ENCODE results near the gene ADRA2C.

Gene ADRA2C

DNA sequence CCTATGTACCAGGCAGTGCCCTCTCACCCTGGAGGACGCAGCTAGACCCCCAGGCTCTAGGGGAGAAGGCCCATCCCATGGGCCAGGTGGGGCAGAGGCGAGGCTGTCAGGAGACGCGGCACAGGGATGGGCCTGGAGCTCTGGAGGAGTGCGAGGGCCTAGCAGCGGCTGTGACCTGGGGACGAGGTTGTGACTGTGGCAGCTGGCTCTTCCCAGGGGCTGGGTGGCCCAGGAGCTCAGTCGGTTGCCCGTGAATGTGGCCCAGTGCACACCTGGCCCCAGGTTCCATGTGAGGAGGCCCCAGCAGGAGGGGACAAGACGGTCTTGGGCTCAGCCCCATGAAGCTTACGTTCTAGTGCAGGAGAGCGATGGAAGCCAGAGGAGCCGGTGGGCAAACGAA is 31.0 kb upstream of the ADRA2C start:
- DNase-seq = no peak

DNA sequence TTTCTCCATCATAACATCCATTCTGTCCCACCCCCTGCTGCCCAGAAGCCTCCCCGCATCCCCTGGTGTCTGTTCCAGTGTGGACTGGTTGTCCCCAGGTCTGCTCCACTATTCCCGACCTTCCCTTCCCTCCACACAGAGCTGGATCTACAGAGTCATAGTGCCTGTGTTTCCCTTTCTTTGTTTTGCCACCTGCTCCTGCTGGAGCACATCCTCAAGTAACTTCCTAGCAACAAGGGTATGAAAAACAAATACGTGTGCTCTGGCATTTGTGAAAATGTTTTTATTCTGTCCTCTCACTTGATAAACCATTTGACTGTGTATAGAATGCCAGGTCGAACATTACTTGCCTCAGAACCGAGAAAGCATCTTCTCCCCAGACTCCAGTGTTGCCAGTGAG is 29.9 kb upstream of the ADRA2C start:
- no peak for DNase-seq

DNA sequence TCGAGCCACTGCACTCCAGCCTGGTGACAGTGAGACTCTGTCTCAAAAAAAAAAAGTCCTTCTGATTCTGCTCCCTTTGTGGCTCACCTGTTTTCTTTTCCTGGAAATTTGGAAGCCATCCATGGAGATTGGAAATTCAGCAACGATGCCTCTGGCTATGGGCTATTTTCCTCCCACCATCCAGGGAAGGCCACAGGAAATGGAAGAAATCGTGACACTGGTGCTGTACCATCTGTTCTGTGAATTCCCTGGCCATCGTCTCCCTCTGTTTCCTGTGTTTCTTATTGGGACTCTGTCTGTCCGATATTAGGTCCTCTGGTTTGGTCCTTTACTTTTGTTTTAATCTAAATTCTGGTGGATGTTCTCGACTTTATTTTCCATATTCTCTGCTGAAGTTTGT is 29.4 kb upstream of the ADRA2C start:
- no peak for DNase-seq

DNA sequence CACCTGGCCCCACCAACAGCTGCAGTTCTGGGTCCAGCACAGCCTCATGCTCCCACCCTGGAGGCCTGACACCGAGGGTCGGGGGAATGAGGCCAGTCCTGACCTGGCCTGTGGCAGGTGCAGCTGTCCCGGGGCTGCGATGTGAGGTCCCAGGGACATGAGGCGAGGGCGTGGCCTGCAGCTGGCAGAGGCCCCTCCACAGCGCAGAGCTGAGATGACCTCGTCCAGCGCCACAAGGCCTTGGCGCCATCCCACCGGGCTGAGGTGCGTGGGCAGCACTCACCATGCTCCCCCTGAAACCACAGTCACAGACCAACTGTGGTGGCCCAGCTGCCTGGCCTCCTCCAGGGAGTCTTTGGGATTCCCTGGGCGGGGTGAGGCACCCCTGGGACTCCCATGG is 26.6 kb upstream of the ADRA2C start:
- no peak for DNase-seq

DNA sequence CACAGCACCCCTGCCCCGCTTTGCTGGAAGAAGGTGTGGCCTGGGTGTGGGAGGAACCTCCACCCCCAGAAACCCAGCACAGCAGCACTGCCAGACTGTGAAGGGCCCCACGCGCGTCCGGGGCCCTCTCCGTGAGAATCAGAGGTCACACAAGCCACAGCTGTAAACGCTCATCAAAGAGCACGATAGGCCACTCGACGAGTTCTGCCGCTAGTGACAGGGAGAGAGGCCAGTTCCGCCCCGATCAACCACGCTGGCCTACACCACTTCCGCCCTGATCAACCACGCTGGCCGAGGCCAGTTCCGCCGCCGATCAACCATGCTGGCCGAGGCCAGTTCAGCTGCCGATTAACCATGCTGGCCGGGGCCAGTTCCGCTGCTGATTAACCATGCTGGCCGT is 25.9 kb upstream of the ADRA2C start:
- DNase-seq = no peak

DNA sequence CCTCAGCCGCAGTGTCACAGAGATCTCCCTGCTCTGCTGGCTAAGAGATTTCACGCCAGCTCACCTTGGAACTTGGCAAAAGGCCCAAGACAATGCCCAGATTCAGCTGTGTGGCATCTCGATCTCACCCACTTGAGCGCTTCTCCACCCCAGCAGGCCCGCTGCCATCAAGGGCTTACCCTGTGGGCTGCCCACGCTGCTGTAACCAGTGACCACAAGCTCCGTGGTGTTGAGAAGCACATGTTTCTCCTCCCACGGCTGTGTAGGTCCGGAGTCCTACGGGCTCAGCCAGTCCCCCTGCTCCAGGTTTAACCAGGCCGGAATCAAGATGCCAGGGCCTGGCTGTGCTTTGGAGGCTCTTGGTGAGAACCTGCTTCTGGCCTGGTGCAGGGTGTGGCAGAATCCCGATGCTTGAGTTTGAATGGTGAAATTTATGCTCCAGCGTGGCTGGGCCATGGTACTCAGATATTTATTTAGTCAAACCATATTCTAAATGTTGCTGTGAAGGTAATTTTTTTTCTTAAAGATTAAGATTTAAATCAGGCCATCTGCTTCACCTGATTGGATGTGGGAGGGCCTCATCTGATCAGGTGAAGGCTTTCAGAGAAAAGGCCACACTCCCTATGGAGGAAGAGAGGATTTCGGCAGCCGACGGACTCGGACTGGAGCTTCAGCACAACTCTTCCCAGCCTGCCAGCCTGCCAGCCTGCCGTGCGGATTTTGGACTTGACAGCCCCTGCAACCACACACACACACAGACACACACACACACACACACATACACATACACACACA is 24.8 kb upstream of the ADRA2C start:
- no peak for DNase-seq

DNA sequence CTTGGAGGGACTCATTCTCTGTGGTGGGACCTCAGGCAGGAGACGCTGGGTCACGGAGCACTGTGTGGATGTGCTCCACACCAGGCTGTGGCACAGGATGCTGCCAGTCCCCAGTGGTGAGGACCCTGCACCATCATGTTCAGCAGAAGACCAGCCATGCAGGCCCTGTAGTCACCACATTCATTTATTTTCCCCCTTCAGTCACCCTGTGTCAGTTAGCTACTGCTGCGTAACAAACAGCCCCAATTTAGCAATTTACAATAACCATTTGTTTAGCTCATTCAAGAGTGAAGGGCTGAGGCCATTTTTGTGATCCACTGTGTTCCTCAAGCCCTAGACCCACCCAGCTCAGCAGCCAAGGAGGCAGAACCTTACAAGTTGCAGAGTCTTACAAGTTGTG is 23.6 kb upstream of the ADRA2C start:
- DNase-seq = no peak

DNA sequence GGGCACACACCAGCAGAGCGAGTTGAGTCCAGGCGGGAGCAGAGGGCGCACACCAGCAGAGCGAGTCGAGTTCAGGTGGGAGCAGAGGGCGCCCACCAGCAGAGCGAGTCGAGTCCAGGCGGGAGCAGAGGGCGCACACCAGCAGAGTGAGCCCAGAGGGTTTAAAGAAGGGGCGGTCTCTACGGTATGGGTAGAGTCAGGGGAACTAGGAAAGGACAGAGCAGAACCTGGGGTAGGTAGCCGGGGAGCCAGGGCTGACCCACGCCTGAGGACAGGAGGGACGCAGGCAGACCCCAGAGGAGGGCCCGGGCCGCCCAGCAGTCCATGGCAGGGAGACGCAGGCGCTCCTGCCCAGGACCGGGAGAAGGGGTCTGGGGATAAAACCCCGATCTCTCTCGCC is 22.0 kb upstream of the ADRA2C start:
- DNase-seq = no peak

DNA sequence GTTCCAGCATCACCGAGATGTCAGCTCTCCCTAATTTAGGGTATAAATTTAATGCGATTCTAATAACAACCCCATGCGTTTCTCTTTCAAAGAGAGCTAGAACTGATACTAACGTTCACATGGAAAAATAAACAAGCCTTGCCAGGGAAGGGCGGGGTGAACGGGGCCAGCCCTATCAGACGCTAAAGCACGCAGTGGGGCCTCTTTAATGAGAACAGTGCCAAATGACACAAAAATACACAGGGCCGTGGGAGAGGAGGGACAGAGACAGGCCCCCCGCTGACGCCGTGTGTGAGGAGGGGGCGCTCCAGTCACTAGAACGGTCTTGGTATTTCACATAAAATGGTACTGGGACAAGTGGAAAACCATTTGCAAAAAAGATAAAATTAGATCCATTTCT is 21.3 kb upstream of the ADRA2C start:
- DNase-seq = no peak

DNA sequence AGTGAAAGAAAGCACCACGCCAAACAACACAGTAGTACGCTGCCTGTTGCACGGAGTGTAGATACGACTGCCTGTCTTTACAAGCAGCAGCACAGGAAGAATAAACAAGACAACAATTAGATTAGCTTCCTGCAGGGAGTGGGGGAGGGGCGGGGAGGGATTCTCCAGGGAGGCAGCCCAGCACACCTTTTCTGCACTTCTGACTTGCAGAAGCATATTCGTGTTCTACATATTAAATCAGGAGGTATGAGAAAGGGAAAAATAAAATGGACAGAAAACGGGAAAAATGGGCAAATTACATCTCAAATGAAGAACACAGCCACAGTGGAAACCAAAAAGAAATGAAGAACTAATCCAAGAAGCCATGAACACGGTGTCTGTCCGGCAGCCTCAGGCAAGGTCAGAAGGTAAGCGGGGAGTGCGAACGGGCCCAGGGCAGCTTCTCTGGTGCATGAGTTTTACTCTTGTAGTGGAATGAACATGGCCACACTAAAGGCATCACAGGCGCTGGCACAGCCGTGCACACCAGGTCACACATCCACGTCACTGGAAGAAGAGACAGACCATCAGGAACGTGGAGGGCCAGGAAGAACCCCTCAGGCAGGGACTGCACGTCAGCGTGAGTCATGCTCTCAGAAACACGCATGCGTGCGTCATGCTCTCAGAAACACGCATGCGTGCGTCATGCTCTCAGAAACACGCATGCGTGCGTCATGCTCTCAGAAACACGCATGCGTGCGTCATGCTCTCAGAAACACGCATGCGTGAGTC is 20.1 kb upstream of the ADRA2C start:
- no peak for DNase-seq

DNA sequence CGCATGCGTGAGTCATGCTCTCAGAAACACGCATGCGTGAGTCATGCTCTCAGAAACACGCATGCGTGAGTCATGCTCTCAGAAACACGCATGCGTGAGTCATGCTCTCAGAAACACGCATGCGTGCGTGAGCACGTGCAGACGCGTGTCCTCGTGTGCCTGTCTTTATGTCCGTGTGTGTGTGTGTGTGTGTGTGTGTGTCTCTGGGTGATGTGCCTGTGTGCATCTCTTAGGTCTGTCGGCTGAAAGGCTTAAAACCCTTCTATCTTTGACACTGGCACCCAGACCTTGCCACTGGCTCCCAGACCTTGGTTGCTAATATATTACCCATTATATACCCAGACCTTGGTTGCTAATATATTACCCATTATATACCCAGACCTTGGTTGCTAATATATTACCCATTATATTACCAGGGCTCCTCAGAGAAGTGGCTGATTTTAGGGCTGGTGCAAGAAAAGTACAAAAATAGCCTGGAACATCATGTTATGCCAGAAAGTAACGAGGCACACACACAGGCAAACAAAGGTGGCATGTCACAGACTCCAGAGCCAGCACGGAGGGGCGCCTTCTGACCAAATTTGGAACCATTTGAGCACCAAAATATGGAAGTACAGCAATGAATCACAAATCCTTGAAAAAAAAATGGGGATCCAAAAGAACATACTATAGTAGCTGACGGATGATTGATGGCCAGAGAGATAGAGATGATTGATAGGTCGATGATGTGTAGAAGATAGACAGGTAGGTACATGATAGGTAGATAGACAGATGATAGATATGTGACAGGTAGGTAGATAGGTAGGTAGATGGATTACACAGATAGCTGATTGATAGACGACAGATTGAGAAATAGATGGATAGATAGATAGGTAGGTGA is 19.2 kb upstream of the ADRA2C start:
- DNase-seq = no peak

DNA sequence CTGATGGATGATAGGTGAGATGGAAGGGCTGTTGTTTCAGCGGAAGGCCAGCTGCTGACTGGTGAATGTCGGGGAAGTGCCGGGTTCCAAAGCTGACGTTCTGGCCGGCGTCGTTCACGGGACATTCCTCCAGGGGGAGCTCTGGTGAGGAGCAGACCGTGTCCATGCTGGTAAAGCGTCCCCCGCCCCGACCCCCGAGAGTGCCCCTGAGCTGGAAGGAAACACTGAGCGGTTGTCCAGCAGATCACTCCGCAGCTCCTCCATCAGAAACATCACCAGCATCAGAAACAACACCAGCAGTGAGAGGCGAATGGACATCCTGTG is 18.6 kb upstream of the ADRA2C start:
- DNase-seq = no peak

DNA sequence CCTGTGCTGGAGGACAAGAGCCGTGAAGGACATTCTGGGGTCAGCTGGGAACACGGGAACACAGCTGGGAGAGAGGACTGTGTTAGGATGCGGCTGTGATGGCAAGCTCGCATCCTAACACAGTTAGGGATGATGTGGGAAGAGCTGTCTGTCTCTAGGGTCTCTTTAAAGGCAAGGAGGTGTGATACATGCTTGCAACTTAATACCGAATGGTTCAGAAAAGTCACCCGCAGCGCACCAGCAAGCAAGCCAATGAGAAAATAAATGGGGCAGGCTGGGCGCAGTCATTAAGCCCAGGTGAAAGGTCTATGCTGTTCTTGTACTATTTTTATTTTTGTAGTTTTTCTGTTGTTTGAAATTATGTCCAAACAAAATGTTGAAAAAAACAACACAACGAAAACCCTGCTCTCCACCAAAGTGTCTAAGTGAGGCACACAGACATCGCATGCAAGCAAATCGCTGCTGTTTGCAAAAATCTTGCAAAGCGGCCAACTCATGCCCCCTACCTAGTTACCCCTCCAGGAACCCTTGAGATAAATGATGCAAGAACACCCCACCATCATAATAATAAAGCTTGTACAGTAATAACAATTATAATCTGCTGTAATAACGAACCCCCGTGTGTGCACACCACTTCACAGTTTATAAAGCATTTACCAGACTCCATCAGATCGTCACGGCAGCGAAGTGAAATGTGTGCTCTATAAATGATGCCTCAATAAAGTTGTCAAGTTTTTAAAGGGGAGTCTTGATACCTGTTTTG is 17.9 kb upstream of the ADRA2C start:
- DNase-seq = no peak

DNA sequence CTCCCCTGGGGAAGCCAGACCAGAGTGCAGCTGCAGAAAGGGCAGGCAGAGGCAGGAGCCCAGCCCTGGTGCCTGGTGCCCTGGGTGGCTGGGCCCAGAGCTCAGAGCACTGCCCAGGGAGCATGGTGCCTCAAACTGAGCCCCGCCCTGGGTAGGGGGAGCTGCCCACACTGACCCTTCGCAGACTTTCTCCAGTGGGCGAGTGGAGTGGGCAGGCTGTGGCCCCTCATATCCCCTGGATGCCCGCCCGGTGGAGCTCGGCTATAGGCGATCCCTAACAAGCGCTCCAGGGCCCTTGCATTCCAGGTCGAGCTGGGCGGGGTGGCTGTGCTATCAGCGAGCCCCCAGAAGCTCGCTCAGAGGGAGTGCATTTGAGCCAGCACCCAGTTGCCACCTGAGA is 17.1 kb upstream of the ADRA2C start:
- DNase-seq = no peak

DNA sequence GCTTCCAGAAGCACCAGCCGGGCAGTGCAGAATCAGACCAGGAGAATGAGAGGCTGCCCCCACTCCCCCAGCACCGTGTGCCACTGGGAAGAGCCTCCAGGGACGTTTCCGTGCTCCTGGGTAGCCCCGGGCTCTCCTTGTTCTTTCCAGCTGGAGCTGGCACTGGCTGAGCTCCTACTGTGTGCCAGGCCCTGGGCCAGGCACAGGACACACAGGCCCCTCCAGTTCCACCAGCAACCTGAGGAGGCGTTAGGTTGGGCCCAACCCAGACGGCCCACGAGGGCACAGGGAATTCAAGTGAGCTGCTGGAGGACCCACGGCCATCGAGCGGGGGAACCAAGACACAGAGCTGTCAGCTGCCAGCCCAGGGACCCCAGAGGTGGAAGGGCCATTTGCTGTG is 15.9 kb upstream of the ADRA2C start:
- no peak for DNase-seq

DNA sequence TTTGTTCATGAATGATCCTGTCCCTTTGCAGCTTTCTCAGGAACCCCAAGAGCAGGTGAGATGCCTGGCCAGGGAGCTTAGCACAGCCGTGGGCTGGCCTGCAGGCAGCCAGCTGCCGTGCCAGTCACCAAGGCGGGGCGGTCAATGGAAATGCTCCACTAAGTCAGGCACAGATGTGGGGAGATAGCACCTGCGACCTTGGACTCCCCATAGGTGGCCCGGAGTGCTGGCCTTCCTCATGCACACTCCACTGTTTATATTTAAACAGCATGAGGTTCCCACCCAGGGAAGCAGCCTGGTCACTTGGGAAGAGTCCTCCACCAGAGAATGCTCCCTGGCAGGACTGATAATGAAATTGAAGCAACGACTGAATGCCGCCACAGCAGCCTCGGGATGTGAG is 14.2 kb upstream of the ADRA2C start:
- DNase-seq = no peak

DNA sequence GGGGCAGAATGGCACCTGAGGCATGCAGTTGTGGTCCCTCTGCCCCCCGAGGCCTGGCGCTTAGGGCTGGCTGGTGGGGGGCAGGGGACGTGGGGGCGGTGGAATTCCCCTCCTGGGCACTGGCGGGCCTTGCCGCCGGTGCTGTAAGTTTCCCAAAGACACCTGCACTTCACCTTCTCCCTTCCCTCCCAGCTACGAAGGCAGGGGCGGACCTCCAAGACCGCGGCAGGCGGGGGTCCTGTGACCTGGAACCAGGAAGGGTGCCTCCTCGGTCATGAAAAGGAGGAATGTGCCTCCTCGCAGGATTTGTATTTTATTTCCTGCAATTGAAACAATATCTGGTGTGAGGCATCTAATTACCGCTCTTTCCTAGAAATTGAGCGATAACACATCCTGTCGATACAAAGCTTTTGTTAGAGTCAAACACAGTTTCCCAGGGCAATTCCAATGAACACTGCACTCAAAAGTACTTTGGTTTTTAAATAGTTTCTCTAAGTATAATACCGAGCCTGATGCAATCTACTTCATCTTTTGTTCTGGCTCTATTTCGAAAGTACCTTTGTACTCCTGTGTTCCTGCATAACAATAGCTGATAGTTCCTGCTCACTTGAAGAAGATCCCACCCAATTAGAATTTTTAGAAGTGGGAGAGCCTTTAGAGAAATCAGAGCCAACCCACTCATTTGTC is 12.3 kb upstream of the ADRA2C start:
- no peak for DNase-seq

DNA sequence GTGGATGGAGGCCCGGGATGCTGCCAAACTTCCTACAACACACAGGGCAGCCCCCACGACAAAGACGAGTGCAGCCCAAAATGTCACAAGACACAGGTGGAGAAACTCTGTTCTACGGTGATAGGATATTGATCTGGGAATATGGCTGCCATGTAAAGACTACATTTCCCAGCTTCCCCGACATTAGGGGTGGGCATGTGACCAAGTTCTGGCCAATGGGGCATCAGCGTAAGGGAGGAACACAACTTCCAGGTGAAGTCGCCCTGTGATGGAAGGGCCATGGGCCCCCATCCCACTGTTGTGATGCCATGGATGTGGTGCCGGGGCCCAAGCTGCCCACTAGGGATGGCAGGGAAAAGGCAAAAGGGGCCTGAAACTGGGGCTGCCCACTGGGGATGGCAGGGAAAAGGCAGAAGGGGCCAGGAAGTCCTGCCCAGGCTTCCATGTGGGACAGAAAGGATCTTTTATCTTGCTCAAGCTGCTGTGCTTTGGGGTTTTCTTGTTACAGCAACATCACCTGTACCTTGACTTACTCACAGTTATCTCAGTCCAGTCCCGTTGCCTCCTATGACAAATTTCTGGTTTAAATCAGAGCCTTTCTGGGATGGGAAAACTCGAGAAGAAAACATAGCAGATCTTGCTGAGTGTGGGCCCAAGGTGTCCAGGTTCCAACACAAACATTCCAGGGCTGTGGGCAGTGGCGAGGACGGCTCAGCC is 9.7 kb upstream of the ADRA2C start:
- no peak for DNase-seq

DNA sequence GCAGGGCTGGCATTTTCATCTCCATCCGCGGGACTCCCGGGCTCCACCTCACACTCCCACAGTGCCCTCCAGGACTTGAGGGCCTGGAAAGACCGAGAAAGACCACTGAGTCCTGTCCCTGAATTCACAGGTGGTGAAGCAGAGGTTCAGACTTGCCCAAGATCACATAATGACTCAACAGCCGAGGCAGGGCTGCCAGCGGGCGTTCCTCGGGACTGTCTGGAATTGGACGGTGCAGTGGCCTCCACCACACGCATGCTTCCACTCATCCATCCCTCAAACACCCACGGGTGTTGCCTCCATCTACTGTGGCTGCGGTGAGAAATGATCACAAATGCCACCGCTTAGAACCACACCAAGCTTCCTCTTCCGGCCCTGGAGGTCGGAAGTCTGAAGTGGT is 6.9 kb upstream of the ADRA2C start:
- DNase-seq = no peak

DNA sequence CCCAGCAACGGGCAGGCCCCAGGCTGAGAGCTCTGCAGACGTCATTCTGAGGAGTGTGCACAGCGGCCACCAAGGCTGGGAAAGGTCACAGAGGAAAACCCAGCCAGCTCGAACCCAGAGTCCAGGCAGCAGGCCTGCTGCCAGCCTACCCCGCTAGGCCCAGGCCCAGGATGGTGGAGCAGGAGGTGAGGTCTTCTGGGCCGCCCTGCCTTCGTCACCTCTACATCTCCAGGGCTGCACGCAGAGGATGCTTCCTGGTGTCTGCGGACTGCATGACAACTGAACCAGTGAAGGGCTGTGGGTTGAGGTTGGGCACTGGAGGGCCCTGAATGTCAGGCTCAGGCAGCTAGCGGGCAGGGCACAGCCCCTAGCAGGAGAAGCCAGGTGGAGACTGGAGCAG is 5.8 kb upstream of the ADRA2C start:
- DNase-seq = no peak

DNA sequence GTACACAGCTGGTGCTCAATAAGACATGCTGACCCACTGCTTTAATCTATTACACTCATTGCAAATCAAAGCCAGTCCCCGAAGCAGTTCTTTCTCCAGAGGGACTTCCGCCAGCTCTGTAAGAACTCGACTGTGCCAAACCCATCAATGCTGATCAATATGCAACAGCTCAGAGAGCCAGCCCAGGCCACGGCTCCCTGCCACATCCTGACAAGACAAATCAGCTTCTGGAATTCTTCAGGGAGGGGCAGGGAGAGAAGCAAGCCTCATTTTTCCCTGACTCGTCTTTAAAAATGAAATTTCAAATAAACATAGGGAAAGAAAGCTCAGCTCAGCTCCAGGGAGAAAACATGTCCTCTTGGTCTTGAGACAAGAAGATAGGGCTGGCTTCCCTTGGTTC is 5.3 kb upstream of the ADRA2C start:
- DNase-seq = no peak

DNA sequence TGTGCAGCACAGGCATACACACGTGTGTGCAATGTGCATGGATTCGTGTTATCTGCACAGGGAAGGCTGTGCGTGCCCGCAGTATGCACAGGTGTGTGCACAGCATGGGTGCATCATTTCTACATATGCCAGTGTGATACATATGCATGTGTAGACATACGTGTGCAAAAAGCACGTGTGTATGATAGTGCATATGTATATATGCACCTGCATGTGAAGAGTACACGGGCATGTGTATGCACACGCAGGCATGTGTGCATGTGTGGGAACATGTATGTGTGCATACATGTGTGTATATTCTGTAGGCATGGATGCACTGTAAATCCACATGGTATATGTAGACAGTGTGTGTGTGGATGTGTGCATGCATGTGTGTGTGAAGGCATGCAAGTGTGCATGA is 3.9 kb upstream of the ADRA2C start:
- no peak for DNase-seq

Data from NCI-H1092 (cell line).